K562 (cell line): ENCODE data around the gene SYCN. TPM values are rescaled to one million over a fixed set of nuclear protein-coding genes. Genes with fewer than 3 reads are reported as not detected.

Source experiments
- CEBPZ ChIP-seq: fragments of 150-350 bp; IDR thresholded peaks from 2 replicates; pipeline ENCODE4 v1.6.1; 2014; ENCODE audit warnings: low read depth, mild to moderate bottlenecking, low read length, borderline replicate concordance
- polyA plus RNA-seq, 8 experiments: library from polyadenylated mRNA; depleted of rRNA in 4 of 8; stranded (reverse) in 5 of 8; unstranded in 3 of 8; fragments of >200 nt; fragmentation: Nextera tagmentation in 2 of 8; fragmentation: Illumina TruSeq in 1 of 8; extraction: Ambion mirVana in 2 of 8; extraction: Trizol in 1 of 8; gene quantifications; 2 replicates each; pipeline versions ENCODE4 v1.2.1 to v1.2.3, GENCODE V29; 2011 to 2014; ENCODE audit warnings: inconsistent platforms in 1 of 8, missing spikeins in 1 of 8
- total RNA-seq, 7 experiments: library from RNA; depleted of rRNA in 6 of 7; stranded (reverse); fragments of >200 nt in 6 of 7; fragmentation: Illumina TruSeq in 2 of 7; extraction: Trizol in 2 of 7; gene quantifications; 2 replicates each; pipeline versions ENCODE4 v1.2.1 to v1.2.3, GENCODE V29; 2011 to 2021; ENCODE audit warnings: low replicate concordance in 1 of 7
- TF ChIP-seq, protein P1 (sequence below): fragments of 250-450 bp; sonication (Bioruptor Pico); IDR thresholded peaks from 2 replicates; pipeline ENCODE4 v1.4.0; 2020
- TF ChIP-seq, protein P2 (sequence below): fragments of 450-650 bp; IDR thresholded peaks from 2 replicates; pipeline ENCODE4 v1.6.1; 2016; ENCODE audit warnings: mild to moderate bottlenecking, moderate library complexity

SYCN gene
- total and polyA plus RNA-seq, 9 of the 15 experiments (the other 6 are each of a cell fraction or from before 2014, with no cell fraction given): not detected

- TF ChIP-seq, protein P1, sequence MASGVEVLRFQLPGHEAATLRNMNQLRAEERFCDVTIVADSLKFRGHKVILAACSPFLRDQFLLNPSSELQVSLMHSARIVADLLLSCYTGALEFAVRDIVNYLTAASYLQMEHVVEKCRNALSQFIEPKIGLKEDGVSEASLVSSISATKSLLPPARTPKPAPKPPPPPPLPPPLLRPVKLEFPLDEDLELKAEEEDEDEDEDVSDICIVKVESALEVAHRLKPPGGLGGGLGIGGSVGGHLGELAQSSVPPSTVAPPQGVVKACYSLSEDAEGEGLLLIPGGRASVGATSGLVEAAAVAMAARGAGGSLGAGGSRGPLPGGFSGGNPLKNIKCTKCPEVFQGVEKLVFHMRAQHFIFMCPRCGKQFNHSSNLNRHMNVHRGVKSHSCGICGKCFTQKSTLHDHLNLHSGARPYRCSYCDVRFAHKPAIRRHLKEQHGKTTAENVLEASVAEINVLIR (CRISPR knock-in tag): no peak
- no peak for TF ChIP-seq CEBPZ
- TF ChIP-seq, protein P2, sequence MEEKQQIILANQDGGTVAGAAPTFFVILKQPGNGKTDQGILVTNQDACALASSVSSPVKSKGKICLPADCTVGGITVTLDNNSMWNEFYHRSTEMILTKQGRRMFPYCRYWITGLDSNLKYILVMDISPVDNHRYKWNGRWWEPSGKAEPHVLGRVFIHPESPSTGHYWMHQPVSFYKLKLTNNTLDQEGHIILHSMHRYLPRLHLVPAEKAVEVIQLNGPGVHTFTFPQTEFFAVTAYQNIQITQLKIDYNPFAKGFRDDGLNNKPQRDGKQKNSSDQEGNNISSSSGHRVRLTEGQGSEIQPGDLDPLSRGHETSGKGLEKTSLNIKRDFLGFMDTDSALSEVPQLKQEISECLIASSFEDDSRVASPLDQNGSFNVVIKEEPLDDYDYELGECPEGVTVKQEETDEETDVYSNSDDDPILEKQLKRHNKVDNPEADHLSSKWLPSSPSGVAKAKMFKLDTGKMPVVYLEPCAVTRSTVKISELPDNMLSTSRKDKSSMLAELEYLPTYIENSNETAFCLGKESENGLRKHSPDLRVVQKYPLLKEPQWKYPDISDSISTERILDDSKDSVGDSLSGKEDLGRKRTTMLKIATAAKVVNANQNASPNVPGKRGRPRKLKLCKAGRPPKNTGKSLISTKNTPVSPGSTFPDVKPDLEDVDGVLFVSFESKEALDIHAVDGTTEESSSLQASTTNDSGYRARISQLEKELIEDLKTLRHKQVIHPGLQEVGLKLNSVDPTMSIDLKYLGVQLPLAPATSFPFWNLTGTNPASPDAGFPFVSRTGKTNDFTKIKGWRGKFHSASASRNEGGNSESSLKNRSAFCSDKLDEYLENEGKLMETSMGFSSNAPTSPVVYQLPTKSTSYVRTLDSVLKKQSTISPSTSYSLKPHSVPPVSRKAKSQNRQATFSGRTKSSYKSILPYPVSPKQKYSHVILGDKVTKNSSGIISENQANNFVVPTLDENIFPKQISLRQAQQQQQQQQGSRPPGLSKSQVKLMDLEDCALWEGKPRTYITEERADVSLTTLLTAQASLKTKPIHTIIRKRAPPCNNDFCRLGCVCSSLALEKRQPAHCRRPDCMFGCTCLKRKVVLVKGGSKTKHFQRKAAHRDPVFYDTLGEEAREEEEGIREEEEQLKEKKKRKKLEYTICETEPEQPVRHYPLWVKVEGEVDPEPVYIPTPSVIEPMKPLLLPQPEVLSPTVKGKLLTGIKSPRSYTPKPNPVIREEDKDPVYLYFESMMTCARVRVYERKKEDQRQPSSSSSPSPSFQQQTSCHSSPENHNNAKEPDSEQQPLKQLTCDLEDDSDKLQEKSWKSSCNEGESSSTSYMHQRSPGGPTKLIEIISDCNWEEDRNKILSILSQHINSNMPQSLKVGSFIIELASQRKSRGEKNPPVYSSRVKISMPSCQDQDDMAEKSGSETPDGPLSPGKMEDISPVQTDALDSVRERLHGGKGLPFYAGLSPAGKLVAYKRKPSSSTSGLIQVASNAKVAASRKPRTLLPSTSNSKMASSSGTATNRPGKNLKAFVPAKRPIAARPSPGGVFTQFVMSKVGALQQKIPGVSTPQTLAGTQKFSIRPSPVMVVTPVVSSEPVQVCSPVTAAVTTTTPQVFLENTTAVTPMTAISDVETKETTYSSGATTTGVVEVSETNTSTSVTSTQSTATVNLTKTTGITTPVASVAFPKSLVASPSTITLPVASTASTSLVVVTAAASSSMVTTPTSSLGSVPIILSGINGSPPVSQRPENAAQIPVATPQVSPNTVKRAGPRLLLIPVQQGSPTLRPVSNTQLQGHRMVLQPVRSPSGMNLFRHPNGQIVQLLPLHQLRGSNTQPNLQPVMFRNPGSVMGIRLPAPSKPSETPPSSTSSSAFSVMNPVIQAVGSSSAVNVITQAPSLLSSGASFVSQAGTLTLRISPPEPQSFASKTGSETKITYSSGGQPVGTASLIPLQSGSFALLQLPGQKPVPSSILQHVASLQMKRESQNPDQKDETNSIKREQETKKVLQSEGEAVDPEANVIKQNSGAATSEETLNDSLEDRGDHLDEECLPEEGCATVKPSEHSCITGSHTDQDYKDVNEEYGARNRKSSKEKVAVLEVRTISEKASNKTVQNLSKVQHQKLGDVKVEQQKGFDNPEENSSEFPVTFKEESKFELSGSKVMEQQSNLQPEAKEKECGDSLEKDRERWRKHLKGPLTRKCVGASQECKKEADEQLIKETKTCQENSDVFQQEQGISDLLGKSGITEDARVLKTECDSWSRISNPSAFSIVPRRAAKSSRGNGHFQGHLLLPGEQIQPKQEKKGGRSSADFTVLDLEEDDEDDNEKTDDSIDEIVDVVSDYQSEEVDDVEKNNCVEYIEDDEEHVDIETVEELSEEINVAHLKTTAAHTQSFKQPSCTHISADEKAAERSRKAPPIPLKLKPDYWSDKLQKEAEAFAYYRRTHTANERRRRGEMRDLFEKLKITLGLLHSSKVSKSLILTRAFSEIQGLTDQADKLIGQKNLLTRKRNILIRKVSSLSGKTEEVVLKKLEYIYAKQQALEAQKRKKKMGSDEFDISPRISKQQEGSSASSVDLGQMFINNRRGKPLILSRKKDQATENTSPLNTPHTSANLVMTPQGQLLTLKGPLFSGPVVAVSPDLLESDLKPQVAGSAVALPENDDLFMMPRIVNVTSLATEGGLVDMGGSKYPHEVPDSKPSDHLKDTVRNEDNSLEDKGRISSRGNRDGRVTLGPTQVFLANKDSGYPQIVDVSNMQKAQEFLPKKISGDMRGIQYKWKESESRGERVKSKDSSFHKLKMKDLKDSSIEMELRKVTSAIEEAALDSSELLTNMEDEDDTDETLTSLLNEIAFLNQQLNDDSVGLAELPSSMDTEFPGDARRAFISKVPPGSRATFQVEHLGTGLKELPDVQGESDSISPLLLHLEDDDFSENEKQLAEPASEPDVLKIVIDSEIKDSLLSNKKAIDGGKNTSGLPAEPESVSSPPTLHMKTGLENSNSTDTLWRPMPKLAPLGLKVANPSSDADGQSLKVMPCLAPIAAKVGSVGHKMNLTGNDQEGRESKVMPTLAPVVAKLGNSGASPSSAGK: no peak
- TF ChIP-seq, all 486 proteins: peak for 0
Observed at GRCh38 chr19:39164289-39164688, 39.8 kb downstream of the SYCN start (continued).
